Measurements from ENCODE around the gene M1AP.

DNA sequence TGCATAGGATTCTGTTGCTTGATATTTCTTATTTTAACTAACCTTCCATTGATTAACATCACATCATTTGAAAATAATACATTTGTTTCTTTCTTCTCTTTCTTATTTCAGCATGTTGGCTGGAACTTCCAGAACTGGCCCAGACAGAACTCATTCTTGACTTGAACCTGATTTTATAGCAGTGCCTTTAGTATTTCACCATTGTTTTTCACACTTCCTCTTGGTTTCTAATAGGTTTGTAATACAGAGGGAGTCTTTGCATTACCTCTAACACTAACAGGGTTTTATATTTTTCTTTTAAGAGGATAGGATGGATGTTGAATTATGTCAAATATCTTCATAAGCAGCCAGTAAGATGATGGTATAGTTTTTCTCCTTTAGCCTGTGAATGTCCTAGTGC lies 45.1 kb upstream of the M1AP start:
- no peak for TF ChIP-seq CTCF (IDR thresholded peaks at IDR 0.05)
- TF ChIP-seq POLR2AphosphoS5 (IDR thresholded peaks at IDR 0.05) = no peak
